K562 (cell line): ENCODE measurements around the gene DPY30. TPM values are rescaled to one million over a fixed set of nuclear protein-coding genes. Genes with fewer than 3 reads are reported as not detected.

Source experiments
- NCOA1 ChIP-seq: fragments of 450-650 bp; IDR thresholded peaks from 2 replicates; pipeline ENCODE4 v1.6.1; 2016; ENCODE audit warnings: low read depth
- PTBP1 ChIP-seq: fragments of 200-400 bp; formaldehyde crosslinking; IDR thresholded peaks from 2 replicates; pipeline ENCODE4 v1.6.1; 2017; ENCODE audit warnings: low read depth, low read length
- RBFOX2 ChIP-seq: fragments of 200-400 bp; formaldehyde crosslinking; IDR thresholded peaks from 2 replicates; pipeline ENCODE4 v1.6.1; 2017; ENCODE audit warnings: low read depth, mild to moderate bottlenecking, low read length, moderate library complexity
- SIRT6 ChIP-seq: IDR thresholded peaks from one replicate; pipeline ENCODE4 v1.6.1; 2012; ENCODE audit warnings: low read depth, mild to moderate bottlenecking, control low read depth, inconsistent platforms, low read length, moderate library complexity
- SPI1 ChIP-seq: IDR thresholded peaks from 2 replicates; pipeline ENCODE4 v1.6.1; 2011; ENCODE audit warnings: low read depth, low read length, control low read depth, borderline replicate concordance
- TGIF2 ChIP-seq: sonication (generic); formaldehyde crosslinking; IDR thresholded peaks from 2 replicates; pipeline ENCODE4 v1.8.1; 2022; ENCODE audit warnings: mild to moderate bottlenecking, missing genetic modification reagents, moderate library complexity
- ZBTB7A ChIP-seq: IDR thresholded peaks from 2 replicates; pipeline ENCODE4 v1.6.1; 2011; ENCODE audit warnings: low read depth, mild to moderate bottlenecking, low read length, moderate library complexity, borderline replicate concordance; ENCODE audit not compliant: control insufficient read depth
- ZFPM2 ChIP-seq: fragments of 250-450 bp; sonication (Bioruptor Pico); IDR thresholded peaks from 2 replicates; pipeline ENCODE4 v1.5.1; 2022; ENCODE audit warnings: mild to moderate bottlenecking
- ZNF444 ChIP-seq: fragments of 250-450 bp; sonication (Bioruptor Pico); IDR thresholded peaks from 2 replicates; pipeline ENCODE4 v1.4.0; 2020; ENCODE audit warnings: mild to moderate bottlenecking, moderate library complexity
- ZNF76 ChIP-seq: fragments of 250-450 bp; sonication (Bioruptor Pico); IDR thresholded peaks from 2 replicates; pipeline ENCODE4 v1.4.0; 2020; ENCODE audit warnings: mild to moderate bottlenecking, moderate library complexity, borderline replicate concordance
- polyA plus RNA-seq, 8 experiments: library from polyadenylated mRNA; depleted of rRNA in 4 of 8; stranded (reverse) in 5 of 8; unstranded in 3 of 8; fragments of >200 nt; fragmentation: Nextera tagmentation in 2 of 8; fragmentation: Illumina TruSeq in 1 of 8; extraction: Ambion mirVana in 2 of 8; extraction: Trizol in 1 of 8; gene quantifications; 2 replicates each; pipeline versions ENCODE4 v1.2.1 to v1.2.3, GENCODE V29; 2011 to 2014; ENCODE audit warnings: inconsistent platforms in 1 of 8, missing spikeins in 1 of 8
- total RNA-seq, 7 experiments: library from RNA; depleted of rRNA in 6 of 7; stranded (reverse); fragments of >200 nt in 6 of 7; fragmentation: Illumina TruSeq in 2 of 7; extraction: Trizol in 2 of 7; gene quantifications; 2 replicates each; pipeline versions ENCODE4 v1.2.1 to v1.2.3, GENCODE V29; 2011 to 2021; ENCODE audit warnings: low replicate concordance in 1 of 7
- TF ChIP-seq, protein P1 (sequence below), 2 experiments: IDR thresholded peaks; 2 replicates each; pipeline ENCODE4 v1.6.1; 2011; ENCODE audit warnings: borderline replicate concordance in 1 of 2, control low read depth in 1 of 2, low read depth in 1 of 2, low read length in 1 of 2, mild to moderate bottlenecking in 1 of 2, mixed read lengths in 1 of 2, moderate library complexity in 1 of 2; ENCODE audit not compliant: insufficient read depth in 1 of 2, insufficient read length in 1 of 2, poor library complexity in 1 of 2, severe bottlenecking in 1 of 2; ENCODE audit errors: extremely low read depth in 1 of 2
- TF ChIP-seq, protein P2 (sequence below): sonication (generic); formaldehyde crosslinking; IDR thresholded peaks from 2 replicates; pipeline ENCODE4 v1.8.0; 2022; ENCODE audit warnings: mild to moderate bottlenecking, missing genetic modification reagents
- TF ChIP-seq, protein P3 (sequence below): sonication (generic); formaldehyde crosslinking; IDR thresholded peaks from 2 replicates; pipeline ENCODE4 v1.9.0; 2022; ENCODE audit warnings: mild to moderate bottlenecking, missing genetic modification reagents
- TF ChIP-seq, protein P4 (sequence below): fragments of 450-650 bp; IDR thresholded peaks from 2 replicates; pipeline ENCODE4 v1.6.1; 2016; ENCODE audit warnings: borderline replicate concordance
- TF ChIP-seq, protein P5 (sequence below): IDR thresholded peaks from 2 replicates; pipeline ENCODE4 v1.6.1; 2012; ENCODE audit warnings: low read depth, low read length, improper control_type of control experiment, borderline replicate concordance
- TF ChIP-seq, protein P6 (sequence below): fragments of 450-650 bp; IDR thresholded peaks from 2 replicates; pipeline ENCODE4 v1.6.1; 2018; ENCODE audit not compliant: partially characterized antibody

Gene DPY30
- total and polyA plus RNA-seq, 9 of the 15 experiments (the other 6 are each of a cell fraction or from before 2014, with no cell fraction given), result 64.6 to 402 (median 116) TPM

DNA sequence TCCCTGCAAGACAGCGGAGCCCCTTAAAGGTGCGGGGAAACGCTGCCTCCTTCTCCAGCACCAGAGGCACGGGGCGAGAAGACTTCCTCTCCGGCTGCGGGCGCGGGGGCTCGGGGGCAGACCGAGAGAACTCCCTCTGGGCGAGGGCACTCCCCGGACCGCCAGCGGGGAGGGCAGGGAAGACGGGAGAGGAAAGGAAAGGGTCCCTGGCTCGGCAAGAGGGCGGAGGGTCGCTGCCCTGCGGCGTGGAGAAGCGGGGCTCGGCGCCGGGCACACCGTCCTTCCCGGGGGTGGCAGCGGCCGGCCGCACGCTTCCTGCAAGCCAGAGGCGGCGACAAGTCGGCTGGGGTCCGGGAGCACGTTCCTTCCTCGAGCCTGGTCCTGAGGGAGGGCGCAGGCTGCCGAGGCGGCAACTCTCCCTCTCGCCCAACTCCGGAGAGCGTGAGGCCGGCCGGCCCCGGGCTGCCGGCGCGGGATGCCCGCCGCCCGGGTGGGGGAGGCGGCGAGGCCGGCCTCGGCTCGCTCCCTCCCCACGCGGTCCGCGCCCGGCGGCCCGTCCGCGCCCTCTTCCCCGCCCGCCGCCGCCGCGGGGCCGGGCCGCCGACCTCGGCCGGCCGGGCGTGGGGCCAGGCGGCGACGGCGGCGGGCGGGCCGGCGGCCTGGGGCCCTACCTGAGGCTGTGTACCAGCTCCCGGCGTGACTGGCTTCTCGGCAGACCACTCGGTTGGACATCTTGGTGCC lies 29.9 kb downstream of the DPY30 start (continued):
- TF ChIP-seq, protein P1, sequence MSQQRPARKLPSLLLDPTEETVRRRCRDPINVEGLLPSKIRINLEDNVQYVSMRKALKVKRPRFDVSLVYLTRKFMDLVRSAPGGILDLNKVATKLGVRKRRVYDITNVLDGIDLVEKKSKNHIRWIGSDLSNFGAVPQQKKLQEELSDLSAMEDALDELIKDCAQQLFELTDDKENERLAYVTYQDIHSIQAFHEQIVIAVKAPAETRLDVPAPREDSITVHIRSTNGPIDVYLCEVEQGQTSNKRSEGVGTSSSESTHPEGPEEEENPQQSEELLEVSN (IDR thresholded peaks at IDR 0.05; ENCODE audit: borderline replicate concordance in 1 of 2, extremely low read depth in 1 of 2, insufficient read depth in 1 of 2, insufficient read length in 1 of 2, low read depth in 1 of 2, low read length in 1 of 2, poor library complexity in 1 of 2, severe bottlenecking in 1 of 2), result peak; percentile 22 to 64
- TF ChIP-seq NCOA1 (no peak), TGIF2 (CRISPR knock-in tag) (peak; percentile 42; the same call in 1 of the 2 replicates), RBFOX2 (peak; percentile 76), SPI1 (peak; percentile 43; the same call in 1 of the 2 replicates), ZBTB7A (peak; percentile 10; the same call in 1 of the 2 replicates), ZFPM2 (CRISPR knock-in tag) (no peak), ZNF76 (CRISPR knock-in tag) (no peak), PTBP1 (no peak), ZNF444 (CRISPR knock-in tag) (no peak), SIRT6 (no peak)
- TF ChIP-seq, protein P2, sequence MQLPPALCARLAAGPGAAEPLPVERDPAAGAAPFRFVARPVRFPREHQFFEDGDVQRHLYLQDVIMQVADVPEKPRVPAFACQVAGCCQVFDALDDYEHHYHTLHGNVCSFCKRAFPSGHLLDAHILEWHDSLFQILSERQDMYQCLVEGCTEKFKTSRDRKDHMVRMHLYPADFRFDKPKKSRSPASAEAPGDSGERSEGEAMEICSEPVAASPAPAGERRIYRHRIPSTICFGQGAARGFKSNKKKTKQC (CRISPR knock-in tag), result 0 out of 2 replicates have a peak, but pooled peaks have one; percentile 49
- TF ChIP-seq, protein P3, sequence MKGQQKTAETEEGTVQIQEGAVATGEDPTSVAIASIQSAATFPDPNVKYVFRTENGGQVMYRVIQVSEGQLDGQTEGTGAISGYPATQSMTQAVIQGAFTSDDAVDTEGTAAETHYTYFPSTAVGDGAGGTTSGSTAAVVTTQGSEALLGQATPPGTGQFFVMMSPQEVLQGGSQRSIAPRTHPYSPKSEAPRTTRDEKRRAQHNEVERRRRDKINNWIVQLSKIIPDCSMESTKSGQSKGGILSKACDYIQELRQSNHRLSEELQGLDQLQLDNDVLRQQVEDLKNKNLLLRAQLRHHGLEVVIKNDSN, result no peak
- TF ChIP-seq, protein P4, sequence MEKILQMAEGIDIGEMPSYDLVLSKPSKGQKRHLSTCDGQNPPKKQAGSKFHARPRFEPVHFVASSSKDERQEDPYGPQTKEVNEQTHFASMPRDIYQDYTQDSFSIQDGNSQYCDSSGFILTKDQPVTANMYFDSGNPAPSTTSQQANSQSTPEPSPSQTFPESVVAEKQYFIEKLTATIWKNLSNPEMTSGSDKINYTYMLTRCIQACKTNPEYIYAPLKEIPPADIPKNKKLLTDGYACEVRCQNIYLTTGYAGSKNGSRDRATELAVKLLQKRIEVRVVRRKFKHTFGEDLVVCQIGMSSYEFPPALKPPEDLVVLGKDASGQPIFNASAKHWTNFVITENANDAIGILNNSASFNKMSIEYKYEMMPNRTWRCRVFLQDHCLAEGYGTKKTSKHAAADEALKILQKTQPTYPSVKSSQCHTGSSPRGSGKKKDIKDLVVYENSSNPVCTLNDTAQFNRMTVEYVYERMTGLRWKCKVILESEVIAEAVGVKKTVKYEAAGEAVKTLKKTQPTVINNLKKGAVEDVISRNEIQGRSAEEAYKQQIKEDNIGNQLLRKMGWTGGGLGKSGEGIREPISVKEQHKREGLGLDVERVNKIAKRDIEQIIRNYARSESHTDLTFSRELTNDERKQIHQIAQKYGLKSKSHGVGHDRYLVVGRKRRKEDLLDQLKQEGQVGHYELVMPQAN, result peak; percentile 52; the same call in 1 of the 2 replicates
- TF ChIP-seq, protein P5, sequence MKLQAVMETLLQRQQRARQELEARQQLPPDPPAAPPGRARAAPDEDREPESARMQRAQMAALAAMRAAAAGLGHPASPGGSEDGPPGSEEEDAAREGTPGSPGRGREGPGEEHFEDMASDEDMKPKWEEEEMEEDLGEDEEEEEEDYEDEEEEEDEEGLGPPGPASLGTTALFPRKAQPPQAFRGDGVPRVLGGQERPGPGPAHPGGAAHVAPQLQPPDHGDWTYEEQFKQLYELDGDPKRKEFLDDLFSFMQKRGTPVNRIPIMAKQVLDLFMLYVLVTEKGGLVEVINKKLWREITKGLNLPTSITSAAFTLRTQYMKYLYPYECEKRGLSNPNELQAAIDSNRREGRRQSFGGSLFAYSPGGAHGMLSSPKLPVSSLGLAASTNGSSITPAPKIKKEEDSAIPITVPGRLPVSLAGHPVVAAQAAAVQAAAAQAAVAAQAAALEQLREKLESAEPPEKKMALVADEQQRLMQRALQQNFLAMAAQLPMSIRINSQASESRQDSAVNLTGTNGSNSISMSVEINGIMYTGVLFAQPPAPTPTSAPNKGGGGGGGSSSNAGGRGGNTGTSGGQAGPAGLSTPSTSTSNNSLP, result no peak
- TF ChIP-seq, protein P6, sequence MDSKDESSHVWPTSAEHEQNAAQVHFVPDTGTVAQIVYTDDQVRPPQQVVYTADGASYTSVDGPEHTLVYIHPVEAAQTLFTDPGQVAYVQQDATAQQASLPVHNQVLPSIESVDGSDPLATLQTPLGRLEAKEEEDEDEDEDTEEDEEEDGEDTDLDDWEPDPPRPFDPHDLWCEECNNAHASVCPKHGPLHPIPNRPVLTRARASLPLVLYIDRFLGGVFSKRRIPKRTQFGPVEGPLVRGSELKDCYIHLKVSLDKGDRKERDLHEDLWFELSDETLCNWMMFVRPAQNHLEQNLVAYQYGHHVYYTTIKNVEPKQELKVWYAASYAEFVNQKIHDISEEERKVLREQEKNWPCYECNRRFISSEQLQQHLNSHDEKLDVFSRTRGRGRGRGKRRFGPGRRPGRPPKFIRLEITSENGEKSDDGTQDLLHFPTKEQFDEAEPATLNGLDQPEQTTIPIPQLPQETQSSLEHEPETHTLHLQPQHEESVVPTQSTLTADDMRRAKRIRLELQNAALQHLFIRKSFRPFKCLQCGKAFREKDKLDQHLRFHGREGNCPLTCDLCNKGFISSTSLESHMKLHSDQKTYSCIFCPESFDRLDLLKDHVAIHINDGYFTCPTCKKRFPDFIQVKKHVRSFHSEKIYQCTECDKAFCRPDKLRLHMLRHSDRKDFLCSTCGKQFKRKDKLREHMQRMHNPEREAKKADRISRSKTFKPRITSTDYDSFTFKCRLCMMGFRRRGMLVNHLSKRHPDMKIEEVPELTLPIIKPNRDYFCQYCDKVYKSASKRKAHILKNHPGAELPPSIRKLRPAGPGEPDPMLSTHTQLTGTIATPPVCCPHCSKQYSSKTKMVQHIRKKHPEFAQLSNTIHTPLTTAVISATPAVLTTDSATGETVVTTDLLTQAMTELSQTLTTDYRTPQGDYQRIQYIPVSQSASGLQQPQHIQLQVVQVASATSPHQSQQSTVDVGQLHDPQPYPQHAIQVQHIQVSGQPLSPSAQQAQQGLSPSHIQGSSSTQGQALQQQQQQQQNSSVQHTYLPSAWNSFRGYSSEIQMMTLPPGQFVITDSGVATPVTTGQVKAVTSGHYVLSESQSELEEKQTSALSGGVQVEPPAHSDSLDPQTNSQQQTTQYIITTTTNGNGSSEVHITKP, result no peak
